CD1c-positive myeloid dendritic cell (primary cell): Measurements from ENCODE around the gene PRDX2.
"Not testable (repeated sequence)": the region's sequence is repeated elsewhere in the genome, so short reads cannot be mapped to it uniquely, and the experiment has no call there.

Experiments
- DNase-seq: peaks from one replicate; pipeline ENCODE4 v3.0.0-alpha.2; 2016; ENCODE audit errors: extremely low spot score

The PRDX2 gene

GRCh38 chr19:12825254-12826131 lies 23.9 kb upstream of the PRDX2 start:
- peak; percentile 37 for DNase-seq

GRCh38 chr19:12821761-12822160 lies 20.2 kb upstream of the PRDX2 start:
- DNase-seq = no peak

GRCh38 chr19:12817810-12818209 lies 16.2 kb upstream of the PRDX2 start:
- not testable (repeated sequence) for DNase-seq

- not testable (repeated sequence) for DNase-seq
Observed at GRCh38 chr19:12817188-12817587, 15.6 kb upstream of the PRDX2 start.

GRCh38 chr19:12815088-12815487 lies 13.5 kb upstream of the PRDX2 start:
- DNase-seq = no peak

GRCh38 chr19:12806242-12807081 lies 4.9 kb upstream of the PRDX2 start, which contains the start of gene RNASEH2A:
TSS of gene RNASEH2A (plus strand) at chr19:12806584. CDS start at chr19:12806674, 90 bp downstream.
- peak; percentile 94 for DNase-seq

- DNase-seq = no peak
Observed at GRCh38 chr19:12804051-12804450, 2.5 kb upstream of the PRDX2 start.

- peak; percentile 7 for DNase-seq
Observed at GRCh38 chr19:12802267-12803106, 887 bp upstream of the PRDX2 start.

- no peak for DNase-seq
Observed at GRCh38 chr19:12800923-12801465, 606 bp downstream of the PRDX2 start.

GRCh38 chr19:12800466-12800770 lies 1.2 kb downstream of the PRDX2 start:
- no peak for DNase-seq

GRCh38 chr19:12799742-12800465 lies 1.7 kb downstream of the PRDX2 start:
- DNase-seq = no peak

GRCh38 chr19:12797607-12798006 lies 4.0 kb downstream of the PRDX2 start:
- not testable (repeated sequence) for DNase-seq

GRCh38 chr19:12797141-12797587 lies 4.4 kb downstream of the PRDX2 start:
- DNase-seq = no peak

- DNase-seq = peak; percentile 89
Observed at GRCh38 chr19:12796146-12797071, 5.2 kb downstream of the PRDX2 start.

GRCh38 chr19:12794971-12795381 lies 6.6 kb downstream of the PRDX2 start:
- DNase-seq = no peak

- DNase-seq = peak; percentile 37
Observed at GRCh38 chr19:12794196-12794941, 7.2 kb downstream of the PRDX2 start.

- peak; percentile 97 for DNase-seq
Observed at GRCh38 chr19:12793290-12794195, 8.1 kb downstream of the PRDX2 start.

GRCh38 chr19:12792853-12793289 lies 8.7 kb downstream of the PRDX2 start:
- DNase-seq = no peak
